Measurements from ENCODE around the gene TFCP2.

TFCP2 gene

GRCh38 chr12:51197736-51198567 lies 25.0 kb upstream of the TFCP2 start:
- no peaks in the 10 kb centered on the region for H3F3A ChIP-seq (ENCODE audit: insufficient read depth)
- no peaks in the 10 kb centered on the region for H3K9me3 ChIP-seq (ENCODE audit: insufficient read depth, low read length)
- H3K4me2 ChIP-seq (ENCODE audit: low read depth, low read length, poor library complexity, severe bottlenecking) = no peak overlapping the region
- no peaks in the 10 kb centered on the region for H3K79me2 ChIP-seq (ENCODE audit: insufficient read depth, low read length)
- no peak overlapping the region for H3K4me3 ChIP-seq (ENCODE audit: insufficient read depth, low read length, poor library complexity, severe bottlenecking)
- no peak for TF ChIP-seq CTCF (IDR thresholded peaks at IDR 0.05; ENCODE audit: insufficient read depth, low read length, poor library complexity, severe bottlenecking)
- TF ChIP-seq EZH2phosphoT487 (conservative IDR thresholded peaks at IDR 0.05; ENCODE audit: low read length) = no peak
- H3K9me2 ChIP-seq (replicated peaks; ENCODE audit: insufficient read depth, low read length) = no peaks in the 10 kb centered on the region
- H3K27me3 ChIP-seq (ENCODE audit: low read length) = no peaks in the 10 kb centered on the region
- H3K36me3 ChIP-seq (ENCODE audit: low read length) = no peaks in the 10 kb centered on the region
- H3K9ac ChIP-seq (ENCODE audit: low read length) = no peak overlapping the region
- no peaks in the 10 kb centered on the region for H4K20me1 ChIP-seq (ENCODE audit: low read depth, low read length)
- no peak overlapping the region for H2AFZ ChIP-seq (ENCODE audit: low read depth, low read length, severe bottlenecking)
- H3K27ac ChIP-seq (ENCODE audit: low read depth, low read length) = no peak overlapping the region

- Histone ChIP-seq H4K20me1 (ENCODE audit: low read depth, low read length) (no peaks in the 10 kb centered on the region), H3K4me3 (ENCODE audit: insufficient read depth, low read length, poor library complexity, severe bottlenecking) (no peak overlapping the region), H3K27ac (ENCODE audit: low read depth, low read length) (no peak overlapping the region), H3K27me3 (ENCODE audit: low read length) (no peaks in the 10 kb centered on the region), H3K36me3 (ENCODE audit: low read length) (no peaks in the 10 kb centered on the region), H3K9me3 (ENCODE audit: insufficient read depth, low read length) (no peaks in the 10 kb centered on the region), H3K9ac (ENCODE audit: low read length) (no peak overlapping the region), H3K79me2 (ENCODE audit: insufficient read depth, low read length) (no peaks in the 10 kb centered on the region), H3K9me2 (replicated peaks; ENCODE audit: insufficient read depth, low read length) (no peaks in the 10 kb centered on the region), H3K4me2 (ENCODE audit: low read depth, low read length, poor library complexity, severe bottlenecking) (no peak overlapping the region), H3F3A (ENCODE audit: insufficient read depth) (no peaks in the 10 kb centered on the region), H2AFZ (ENCODE audit: low read depth, low read length, severe bottlenecking) (no peak overlapping the region)
- TF ChIP-seq CTCF (IDR thresholded peaks at IDR 0.05; ENCODE audit: insufficient read depth, low read length, poor library complexity, severe bottlenecking) (no peak), EZH2phosphoT487 (conservative IDR thresholded peaks at IDR 0.05; ENCODE audit: low read length) (no peak)
These were observed 23.6 kb upstream of the TFCP2 start for GRCh38 chr12:51196547-51196946.

- Histone ChIP-seq H3K9me2 (replicated peaks; ENCODE audit: insufficient read depth, low read length) (no peaks in the 10 kb centered on the region), H3K27ac (ENCODE audit: low read depth, low read length) (no peak overlapping the region), H3F3A (ENCODE audit: insufficient read depth) (no peaks in the 10 kb centered on the region), H3K4me2 (ENCODE audit: low read depth, low read length, poor library complexity, severe bottlenecking) (no peak overlapping the region), H3K4me3 (ENCODE audit: insufficient read depth, low read length, poor library complexity, severe bottlenecking) (no peak overlapping the region), H3K9me3 (ENCODE audit: insufficient read depth, low read length) (no peaks in the 10 kb centered on the region), H4K20me1 (ENCODE audit: low read depth, low read length) (no peaks in the 10 kb centered on the region), H3K9ac (ENCODE audit: low read length) (no peak overlapping the region), H3K79me2 (ENCODE audit: insufficient read depth, low read length) (no peaks in the 10 kb centered on the region), H3K36me3 (ENCODE audit: low read length) (no peaks in the 10 kb centered on the region), H2AFZ (ENCODE audit: low read depth, low read length, severe bottlenecking) (no peak overlapping the region), H3K27me3 (ENCODE audit: low read length) (no peaks in the 10 kb centered on the region)
- TF ChIP-seq CTCF (IDR thresholded peaks at IDR 0.05; ENCODE audit: insufficient read depth, low read length, poor library complexity, severe bottlenecking) = no peak
- no peak for TF ChIP-seq EZH2phosphoT487 (conservative IDR thresholded peaks at IDR 0.05; ENCODE audit: low read length)
These were observed 22.9 kb upstream of the TFCP2 start for GRCh38 chr12:51195841-51196240.

All from SU-DHL-6 (cell line).